AG09319 (cell line): ENCODE results near the gene NECTIN3.
A peak's percentile ranks its signal among the peaks of the same experiment; 100 is the strongest.

ENCODE experiments used
- DNase-seq: peaks from one replicate; pipeline ENCODE4 v3.0.0-alpha.2; 2010; ENCODE audit warnings: low read depth; ENCODE audit errors: extremely low read depth
- TF ChIP-seq, protein P1 (sequence below): IDR thresholded peaks from 2 replicates; pipeline ENCODE4 v1.5.1; 2011; ENCODE audit warnings: low read depth, mild to moderate bottlenecking, inconsistent platforms, low read length, moderate library complexity

The NECTIN3 gene

GRCh38 chr3:111128884-111129283 is 57.3 kb downstream of the NECTIN3 start:
- DNase-seq: no peak
- TF ChIP-seq, protein P1, sequence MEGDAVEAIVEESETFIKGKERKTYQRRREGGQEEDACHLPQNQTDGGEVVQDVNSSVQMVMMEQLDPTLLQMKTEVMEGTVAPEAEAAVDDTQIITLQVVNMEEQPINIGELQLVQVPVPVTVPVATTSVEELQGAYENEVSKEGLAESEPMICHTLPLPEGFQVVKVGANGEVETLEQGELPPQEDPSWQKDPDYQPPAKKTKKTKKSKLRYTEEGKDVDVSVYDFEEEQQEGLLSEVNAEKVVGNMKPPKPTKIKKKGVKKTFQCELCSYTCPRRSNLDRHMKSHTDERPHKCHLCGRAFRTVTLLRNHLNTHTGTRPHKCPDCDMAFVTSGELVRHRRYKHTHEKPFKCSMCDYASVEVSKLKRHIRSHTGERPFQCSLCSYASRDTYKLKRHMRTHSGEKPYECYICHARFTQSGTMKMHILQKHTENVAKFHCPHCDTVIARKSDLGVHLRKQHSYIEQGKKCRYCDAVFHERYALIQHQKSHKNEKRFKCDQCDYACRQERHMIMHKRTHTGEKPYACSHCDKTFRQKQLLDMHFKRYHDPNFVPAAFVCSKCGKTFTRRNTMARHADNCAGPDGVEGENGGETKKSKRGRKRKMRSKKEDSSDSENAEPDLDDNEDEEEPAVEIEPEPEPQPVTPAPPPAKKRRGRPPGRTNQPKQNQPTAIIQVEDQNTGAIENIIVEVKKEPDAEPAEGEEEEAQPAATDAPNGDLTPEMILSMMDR: no peak

GRCh38 chr3:111130827-111131226 is 59.2 kb downstream of the NECTIN3 start:
- no peak for DNase-seq
- TF ChIP-seq, protein P1: no peak

DNA sequence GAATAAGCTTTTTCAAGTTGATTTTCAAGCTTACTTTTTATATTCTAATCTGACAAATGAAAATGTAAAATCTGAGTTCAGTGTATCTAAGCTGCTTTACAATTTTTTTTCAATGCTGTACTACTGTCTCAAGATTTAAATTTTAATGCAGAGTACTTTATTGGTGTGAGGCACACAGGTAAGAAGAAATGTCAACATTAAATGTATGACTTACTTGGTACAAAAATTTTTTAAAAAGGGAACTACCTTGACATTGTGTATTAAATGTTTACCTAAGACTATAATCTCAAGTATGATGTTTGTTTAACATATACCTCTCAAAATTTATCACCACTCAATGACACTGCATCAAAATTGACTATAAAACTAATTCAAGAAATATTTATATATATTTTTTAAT is 62.7 kb downstream of the NECTIN3 start:
- TF ChIP-seq, protein P1: no peak

DNA sequence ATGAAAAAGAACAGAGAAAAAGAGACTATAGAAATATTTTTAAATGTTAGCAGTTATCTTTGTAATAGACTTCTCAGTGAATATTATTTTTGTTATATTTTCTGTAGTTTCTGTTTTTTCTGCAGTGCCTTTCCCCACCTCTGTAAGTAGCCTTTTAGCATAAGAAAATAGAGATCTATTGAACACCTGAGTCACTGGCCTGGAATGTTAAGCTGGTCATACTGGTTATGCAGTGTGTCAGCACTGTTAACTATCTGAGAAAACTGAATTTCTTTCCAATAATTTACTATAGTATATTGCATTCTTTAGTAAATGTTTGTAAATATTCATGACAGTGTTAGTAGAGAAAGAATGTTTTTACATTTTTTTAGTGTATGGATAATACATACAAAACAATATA is 79.8 kb downstream of the NECTIN3 start:
- TF ChIP-seq, protein P1: no peak
- DNase-seq: no peak

More for the DNA sequence above, 62.7 kb downstream of the NECTIN3 start:
- DNase-seq: no peak

GRCh38 chr3:111152496-111152895 is 80.9 kb downstream of the NECTIN3 start:
- peak; percentile 28 for DNase-seq

GRCh38 chr3:111156517-111156916 is 84.9 kb downstream of the NECTIN3 start:
- TF ChIP-seq, protein P1: no peak
- no peak for DNase-seq

More at GRCh38 chr3:111152496-111152895, 80.9 kb downstream of the NECTIN3 start:
- TF ChIP-seq, protein P1: no peak

DNA sequence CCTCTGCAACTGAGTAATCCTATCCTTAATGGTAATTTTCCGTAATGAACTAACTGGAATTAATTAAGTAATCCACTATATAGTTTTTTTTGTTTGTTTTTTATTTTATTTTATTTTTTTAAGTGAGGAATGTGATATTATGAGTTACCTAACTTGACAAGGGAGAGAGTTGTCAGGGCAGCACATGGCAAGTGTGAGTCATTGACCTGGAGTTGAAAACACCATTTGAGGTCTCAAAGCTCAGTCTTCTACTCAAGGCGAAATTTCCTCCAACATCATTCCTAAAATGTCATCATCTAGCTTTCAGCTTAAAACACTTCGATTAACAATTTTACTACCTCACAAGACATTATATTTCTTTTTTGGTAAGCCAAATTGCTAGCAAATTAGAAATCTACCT is 87.8 kb downstream of the NECTIN3 start:
- TF ChIP-seq, protein P1: no peak
- DNase-seq: no peak
